LNCaP clone FGC (cell line): Measurements from ENCODE around the gene PAOX.
A peak's percentile ranks its signal among the peaks of the same experiment; 100 is the strongest.

Experiments used
- DNase-seq: peaks from one replicate; pipeline ENCODE4 v3.0.0-alpha.2; 2011; ENCODE audit warnings: low read depth
- H3K4me3 ChIP-seq: 2 replicates; pipeline ENCODE4 v1.5.1; 2011; ENCODE audit warnings: mild to moderate bottlenecking, low read depth, low read length, control low read depth
- CTCF ChIP-seq: IDR thresholded peaks from 2 replicates; pipeline ENCODE4 v1.5.1; 2012; ENCODE audit warnings: mild to moderate bottlenecking; ENCODE audit not compliant: control insufficient read depth, insufficient read depth; ENCODE audit errors: extremely low read depth

Gene PAOX

GRCh38 chr10:133359554-133359971, 19.5 kb upstream of the PAOX start:
- no peak overlapping the region for H3K4me3 ChIP-seq
- TF ChIP-seq CTCF, result no peak
- DNase-seq, result no peak

- DNase-seq, result peak; percentile 72
- TF ChIP-seq CTCF, result no peak
- H3K4me3 ChIP-seq, result no peak overlapping the region
Observed at GRCh38 chr10:133359972-133360610, 19.0 kb upstream of the PAOX start.

- no peak overlapping the region for H3K4me3 ChIP-seq
- TF ChIP-seq CTCF, result no peak
- DNase-seq, result no peak
Observed at GRCh38 chr10:133361227-133361626, 17.8 kb upstream of the PAOX start.

- no peak for TF ChIP-seq CTCF
- no peak for DNase-seq
- no peak overlapping the region for H3K4me3 ChIP-seq
Observed at GRCh38 chr10:133361773-133362441, 17.2 kb upstream of the PAOX start.

- no peak for TF ChIP-seq CTCF
- no peak overlapping the region for H3K4me3 ChIP-seq
Observed at GRCh38 chr10:133362846-133363245, 16.2 kb upstream of the PAOX start.

GRCh38 chr10:133364645-133365431, 14.2 kb upstream of the PAOX start:
- TF ChIP-seq CTCF, result no peak
- no peak for DNase-seq
- no peak overlapping the region for H3K4me3 ChIP-seq

More at GRCh38 chr10:133362846-133363245, 16.2 kb upstream of the PAOX start:
- no peak for DNase-seq
